Uterus (tissue), 2 donors: ENCODE data around the gene TUBAL3.

ENCODE experiments used
- CTCF ChIP-seq, 4 experiments: fragments of 200-600 bp in 2 of 4; fragments of 450-650 bp in 2 of 4; sonication (generic) in 2 of 4; IDR thresholded peaks; one replicate each; pipeline ENCODE4 v1.5.1; 2016 to 2019; ENCODE audit warnings: antibody characterized with exemption in 4 of 4, mild to moderate bottlenecking in 2 of 4, moderate library complexity in 1 of 4
- POLR2A ChIP-seq, 2 donors: fragments of 450-650 bp; IDR thresholded peaks; one replicate each; pipeline ENCODE4 v1.6.1; 2016; ENCODE audit warnings: antibody characterized with exemption in 2 of 2, mild to moderate bottlenecking in 1 of 2, moderate library complexity in 1 of 2

DNA sequence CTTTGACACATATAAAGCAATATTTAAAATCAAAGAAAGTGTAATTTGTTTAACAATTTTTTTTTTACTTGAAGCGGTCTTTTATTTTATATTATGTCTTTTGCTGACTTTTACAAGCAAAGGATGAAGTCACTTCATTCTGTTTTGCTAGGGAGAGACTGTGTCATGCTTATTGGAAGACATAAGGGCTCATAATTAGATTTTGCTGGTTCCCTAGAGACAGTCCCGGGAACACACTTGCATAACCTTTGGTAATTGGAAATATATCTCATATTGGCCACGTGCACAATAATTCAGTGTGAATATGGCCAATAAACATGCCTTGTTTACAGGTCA is 7.3 kb upstream of the TUBAL3 start:
- TF ChIP-seq CTCF (IDR thresholded peaks at IDR 0.05) (no peak), POLR2A (IDR thresholded peaks at IDR 0.05) (no peak)
